H1 (cell line): ENCODE results near the gene OMP. TPM values are rescaled to one million over a fixed set of nuclear protein-coding genes. Genes with fewer than 3 reads are reported as not detected.

Experiments
- BACH1 ChIP-seq: IDR thresholded peaks from 2 replicates; pipeline ENCODE4 v1.6.1; 2012; ENCODE audit warnings: low read length, improper control_type of control experiment
- BCL11A ChIP-seq, 2 experiments: IDR thresholded peaks; one replicate each; pipeline ENCODE4 v1.6.1; 2011; ENCODE audit warnings: low read depth in 2 of 2, low read length in 2 of 2, mild to moderate bottlenecking in 2 of 2
- BRCA1 ChIP-seq: IDR thresholded peaks from 2 replicates; pipeline ENCODE4 v1.6.1; 2012; ENCODE audit warnings: low read depth, low read length, improper control_type of control experiment
- CBX5 ChIP-seq: fragments of 300-800, 300-1000 bp; sonication (generic); IDR thresholded peaks from 2 replicates; pipeline ENCODE4 v1.7.1; 2016; ENCODE audit warnings: antibody characterized with exemption, low read length, low read depth
- CEBPB ChIP-seq: IDR thresholded peaks from 2 replicates; pipeline ENCODE4 v1.6.1; 2012; ENCODE audit warnings: low read depth, low read length
- CHD1 ChIP-seq: IDR thresholded peaks from 2 replicates; pipeline ENCODE4 v1.6.1; 2012; ENCODE audit warnings: low read depth, low read length, improper control_type of control experiment
- CHD2 ChIP-seq: IDR thresholded peaks from 2 replicates; pipeline ENCODE4 v1.6.1; 2012; ENCODE audit warnings: low read length, improper control_type of control experiment
- GABPA ChIP-seq: IDR thresholded peaks from 2 replicates; pipeline ENCODE4 v1.6.1; 2011; ENCODE audit warnings: mild to moderate bottlenecking, low read length, moderate library complexity, borderline replicate concordance; ENCODE audit not compliant: insufficient read depth
- HDAC2 ChIP-seq, 2 experiments: fragments of 300-600 bp in 1 of 2; sonication (generic) in 1 of 2; IDR thresholded peaks; 2 replicates each; pipeline ENCODE4 v1.6.1; 2011 to 2012; ENCODE audit warnings: low read depth in 2 of 2, low read length in 2 of 2, mild to moderate bottlenecking in 2 of 2, moderate library complexity in 2 of 2, borderline replicate concordance in 1 of 2, inconsistent platforms in 1 of 2
- HDAC6 ChIP-seq: IDR thresholded peaks from one replicate; pipeline ENCODE4 v1.7.1; 2012; ENCODE audit warnings: low read depth, mild to moderate bottlenecking, inconsistent platforms, low read length, moderate library complexity
- KDM1A ChIP-seq: fragments of 200-600, 300-600 bp; sonication (generic); IDR thresholded peaks from 2 replicates; pipeline ENCODE4 v1.7.1; 2016; ENCODE audit warnings: mild to moderate bottlenecking, low read length, borderline replicate concordance
- KDM5A ChIP-seq: fragments of 200-600 bp; IDR thresholded peaks from 2 replicates; pipeline ENCODE4 v1.7.1; 2012; ENCODE audit warnings: mild to moderate bottlenecking, low read length, inconsistent platforms, mixed read lengths
- MAFK ChIP-seq: IDR thresholded peaks from 2 replicates; pipeline ENCODE4 v1.6.1; 2012; ENCODE audit warnings: low read depth, mild to moderate bottlenecking, improper control_type of control experiment, low read length
- NRF1 ChIP-seq: IDR thresholded peaks from 2 replicates; pipeline ENCODE4 v1.6.1; 2011; ENCODE audit warnings: mild to moderate bottlenecking, low read depth, low read length, improper control_type of control experiment
- POU5F1 ChIP-seq: IDR thresholded peaks from 2 replicates; pipeline ENCODE4 v1.6.1; 2011; ENCODE audit warnings: low read depth, mild to moderate bottlenecking, low read length, moderate library complexity
- RAD21 ChIP-seq, 2 experiments: IDR thresholded peaks in 1 of 2; conservative IDR thresholded peaks in 1 of 2; 2 replicates each; pipeline ENCODE4 v1.6.1; 2011; ENCODE audit warnings: low read depth in 2 of 2, low read length in 2 of 2, improper control_type of control experiment in 1 of 2, inconsistent platforms in 1 of 2, mild to moderate bottlenecking in 1 of 2, moderate library complexity in 1 of 2
- SIX5 ChIP-seq: IDR thresholded peaks from 2 replicates; pipeline ENCODE4 v1.6.1; 2011; ENCODE audit warnings: mild to moderate bottlenecking, low read depth, low read length
- SP1 ChIP-seq: IDR thresholded peaks from 2 replicates; pipeline ENCODE4 v1.6.1; 2011; ENCODE audit warnings: low read depth, low read length
- SP2 ChIP-seq: IDR thresholded peaks from 2 replicates; pipeline ENCODE4 v1.6.1; 2012; ENCODE audit warnings: mild to moderate bottlenecking, low read length, inconsistent platforms
- SRF ChIP-seq: IDR thresholded peaks from 2 replicates; pipeline ENCODE4 v1.6.1; 2011; ENCODE audit warnings: mild to moderate bottlenecking, low read depth, low read length, moderate library complexity
- TEAD4 ChIP-seq: IDR thresholded peaks from 2 replicates; pipeline ENCODE4 v1.6.1; 2012; ENCODE audit warnings: low read depth, low read length, inconsistent platforms, mixed read lengths
- ZNF274 ChIP-seq: IDR thresholded peaks from 2 replicates; pipeline ENCODE4 v1.7.0; 2012; ENCODE audit warnings: low read length, borderline replicate concordance; ENCODE audit errors: extremely low read depth
- polyA plus RNA-seq, 7 experiments: library from polyadenylated mRNA; depleted of rRNA in 3 of 7; stranded (reverse) in 5 of 7; unstranded in 2 of 7; fragments of >200 nt in 5 of 7; fragments of 200-250 nt in 2 of 7; gene quantifications; 1 replicate in 5 of 7; 2 replicates in 1 of 7; 4 replicates in 1 of 7; pipeline versions ENCODE4 v1.2.1 to v1.2.3, GENCODE V29; 2011 to 2013; ENCODE audit warnings: missing spikeins in 2 of 7, mixed read lengths in 2 of 7
- total RNA-seq: library from RNA; stranded (reverse); fragmentation: NEBNext Ultra II Directional; extraction: Animal tissue kit (Norgen Biotek cat#: 25700); gene quantifications from 2 replicates; pipeline ENCODE4 v1.2.1, GENCODE V29; 2021
- TF ChIP-seq, protein P1 (sequence below), 3 experiments: IDR thresholded peaks; 1 replicate in 2 of 3; 2 replicates in 1 of 3; pipeline versions ENCODE4 v1.5.1 to v1.6.1; 2011; ENCODE audit warnings: low read length in 3 of 3, mild to moderate bottlenecking in 3 of 3, inconsistent platforms in 2 of 3, low read depth in 1 of 3, moderate library complexity in 1 of 3; ENCODE audit not compliant: insufficient read depth in 1 of 3; ENCODE audit errors: control extremely low read depth in 1 of 3

Gene OMP
- total and polyA plus RNA-seq, 2 of the 8 experiments (the other 6 are each of a cell fraction or from before 2014, with no cell fraction given) = not detected

DNA sequence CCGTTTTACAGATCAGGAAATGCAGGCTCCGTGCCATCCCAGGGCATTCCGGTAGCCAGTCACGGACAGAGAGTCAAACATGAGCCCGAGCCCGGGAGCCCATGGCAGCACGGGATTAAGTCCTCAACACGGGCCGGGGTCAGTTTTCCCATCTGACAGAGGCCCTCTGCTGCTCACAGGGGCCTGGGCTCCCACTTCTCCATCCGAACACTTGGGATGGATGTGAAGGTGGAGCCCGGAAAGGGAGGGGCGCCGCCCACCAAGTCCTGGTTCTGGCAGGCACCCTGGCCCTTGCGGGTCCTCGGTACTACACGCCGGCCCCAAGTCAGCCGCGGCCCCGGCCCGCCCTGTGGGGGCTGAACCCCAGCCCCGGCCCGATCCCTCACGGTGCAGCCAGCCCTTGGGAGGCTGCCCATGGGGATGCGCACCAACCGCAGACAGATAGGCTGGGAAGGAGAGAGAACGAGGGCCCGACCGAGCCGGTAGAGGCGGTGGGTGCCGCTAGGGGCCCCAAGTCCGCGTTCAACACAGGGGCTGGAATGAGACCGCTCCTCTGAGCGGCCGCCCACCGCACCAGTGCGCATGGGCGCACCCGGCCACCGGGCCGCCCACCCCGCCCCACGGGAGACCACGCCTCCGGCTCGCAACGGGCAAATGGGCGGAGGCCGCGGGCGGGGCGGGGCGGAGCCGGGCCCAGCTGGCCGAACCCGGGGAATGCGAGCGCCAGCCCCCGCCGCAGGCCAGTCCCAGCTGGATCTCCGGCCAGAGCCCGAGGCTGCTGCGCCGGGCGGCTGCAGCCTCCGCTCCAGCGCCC lies 36.2 kb upstream of the OMP start, which contains the start of gene CAPN5 (continued):
- TF ChIP-seq CHD1 (no peak), TEAD4 (peak; percentile 57; the same call in 1 of the 2 replicates), CEBPB (no peak), SIX5 (no peak), KDM1A (no peak), POU5F1 (no peak), CBX5 (no peak), ZNF274 (no peak), RAD21 (IDR thresholded peaks at IDR 0.05 in 1 of 2, conservative IDR thresholded peaks at IDR 0.05 in 1 of 2; ENCODE audit: low read depth in 2 of 2, low read length in 2 of 2) (peak; percentile 31 to 40; a peak in 2 of 4 replicates), GABPA (no peak), BRCA1 (no peak), BCL11A (IDR thresholded peaks at IDR 0.05; ENCODE audit: low read depth in 2 of 2, low read length in 2 of 2) (no peak), SP2 (no peak), KDM5A (no peak), SP1 (no peak), HDAC2 (IDR thresholded peaks at IDR 0.05; ENCODE audit: borderline replicate concordance in 1 of 2, low read depth in 2 of 2, low read length in 2 of 2) (no peak), BACH1 (no peak), SRF (no peak), MAFK (no peak), NRF1 (peak; percentile 30), HDAC6 (no peak), CHD2 (no peak)
- TF ChIP-seq, protein P1, sequence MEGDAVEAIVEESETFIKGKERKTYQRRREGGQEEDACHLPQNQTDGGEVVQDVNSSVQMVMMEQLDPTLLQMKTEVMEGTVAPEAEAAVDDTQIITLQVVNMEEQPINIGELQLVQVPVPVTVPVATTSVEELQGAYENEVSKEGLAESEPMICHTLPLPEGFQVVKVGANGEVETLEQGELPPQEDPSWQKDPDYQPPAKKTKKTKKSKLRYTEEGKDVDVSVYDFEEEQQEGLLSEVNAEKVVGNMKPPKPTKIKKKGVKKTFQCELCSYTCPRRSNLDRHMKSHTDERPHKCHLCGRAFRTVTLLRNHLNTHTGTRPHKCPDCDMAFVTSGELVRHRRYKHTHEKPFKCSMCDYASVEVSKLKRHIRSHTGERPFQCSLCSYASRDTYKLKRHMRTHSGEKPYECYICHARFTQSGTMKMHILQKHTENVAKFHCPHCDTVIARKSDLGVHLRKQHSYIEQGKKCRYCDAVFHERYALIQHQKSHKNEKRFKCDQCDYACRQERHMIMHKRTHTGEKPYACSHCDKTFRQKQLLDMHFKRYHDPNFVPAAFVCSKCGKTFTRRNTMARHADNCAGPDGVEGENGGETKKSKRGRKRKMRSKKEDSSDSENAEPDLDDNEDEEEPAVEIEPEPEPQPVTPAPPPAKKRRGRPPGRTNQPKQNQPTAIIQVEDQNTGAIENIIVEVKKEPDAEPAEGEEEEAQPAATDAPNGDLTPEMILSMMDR (IDR thresholded peaks at IDR 0.05; ENCODE audit: control extremely low read depth in 1 of 3, insufficient read depth in 1 of 3, low read depth in 1 of 3, low read length in 3 of 3) = peak; percentile 49 to 57 (median 51)
